Putamen (tissue), 1 donor: ENCODE results near the gene MACROD2.

Source experiments
- DNase-seq: peaks from one replicate; pipeline ENCODE4 v3.0.0-alpha.2; 2016; ENCODE audit warnings: low spot score

The MACROD2 gene

DNA sequence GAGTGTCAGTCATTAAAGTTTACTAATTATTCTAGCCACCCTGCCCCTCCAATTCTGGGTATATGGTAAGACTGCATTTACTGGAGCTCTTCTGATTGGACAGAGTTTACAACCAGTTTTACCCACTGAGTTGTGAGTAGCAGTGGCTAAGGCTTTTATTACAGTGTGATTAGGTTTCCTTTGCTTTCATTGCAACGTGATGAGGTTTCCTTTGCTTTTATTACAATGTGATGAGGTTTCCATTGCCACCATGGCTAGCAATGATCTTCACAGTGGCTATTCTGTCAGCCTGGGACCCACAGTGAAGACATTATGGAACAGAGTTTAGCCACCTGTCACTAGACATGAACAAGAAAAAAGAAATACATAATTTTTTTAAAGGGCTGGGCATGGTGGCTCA, 1052.3 kb downstream of the MACROD2 start:
- DNase-seq, result no peak

DNA sequence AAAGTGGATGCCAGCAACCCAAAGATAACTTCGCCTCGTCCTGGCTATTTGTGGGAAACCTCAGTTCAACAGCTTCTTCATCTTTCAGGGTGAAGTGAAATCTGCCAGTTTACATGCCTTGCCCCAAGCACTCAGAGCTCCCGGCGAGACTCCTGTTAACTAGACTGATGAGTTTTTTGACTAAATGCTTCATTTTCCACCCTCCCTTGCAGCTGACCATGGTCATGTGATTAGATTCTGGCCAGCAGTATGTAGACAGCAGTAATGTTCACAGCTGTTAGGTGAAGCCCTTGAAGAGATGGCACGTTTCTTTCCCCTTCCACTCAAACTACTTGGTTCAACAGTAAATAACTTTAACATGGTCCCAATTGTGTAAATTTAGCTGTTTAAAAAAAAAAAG, 1060.9 kb downstream of the MACROD2 start:
- DNase-seq, result no peak

- no peak for DNase-seq
Measured at GRCh38 chr20:15058841-15059240, 1063.5 kb downstream of the MACROD2 start.

GRCh38 chr20:15059438-15059837, 1064.1 kb downstream of the MACROD2 start:
- no peak for DNase-seq

DNA sequence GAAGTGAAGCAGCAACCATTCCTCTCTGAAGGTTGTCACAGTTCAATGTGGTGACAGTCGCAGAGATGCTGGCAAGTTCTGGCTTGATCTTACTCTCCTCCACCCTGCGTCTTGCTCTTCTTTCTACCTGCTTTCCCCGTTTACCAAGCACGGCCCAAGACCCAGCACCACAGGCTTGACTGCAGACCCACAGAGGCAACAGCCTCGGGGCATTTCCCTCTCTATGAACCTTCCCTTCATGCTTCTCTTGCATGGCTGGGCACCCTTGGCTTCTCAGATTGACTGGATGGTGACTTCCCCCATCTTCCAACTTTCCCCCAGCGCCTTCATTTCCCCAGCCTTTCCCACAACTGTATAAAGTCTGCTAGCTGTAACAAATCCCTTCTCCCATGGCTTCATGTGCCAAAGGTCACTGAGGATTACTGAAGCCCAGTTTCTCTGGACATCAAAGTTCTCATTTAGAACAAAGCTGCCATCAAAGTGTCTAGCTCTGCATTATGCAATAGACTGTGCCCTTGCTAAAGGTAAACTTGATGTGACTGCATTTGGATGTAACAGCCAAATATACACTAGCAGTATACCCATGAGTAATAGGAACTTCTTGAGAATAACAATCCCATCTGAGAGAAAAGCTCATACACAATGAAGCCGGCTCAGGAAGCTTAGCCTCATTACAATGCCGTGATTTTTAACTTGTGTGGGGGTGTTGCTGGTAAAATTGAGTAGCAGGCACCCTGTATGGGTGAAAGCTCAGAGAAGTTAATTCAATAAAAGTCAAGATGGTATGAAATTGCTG, 1065.1 kb downstream of the MACROD2 start:
- DNase-seq, result peak; percentile 61

DNA sequence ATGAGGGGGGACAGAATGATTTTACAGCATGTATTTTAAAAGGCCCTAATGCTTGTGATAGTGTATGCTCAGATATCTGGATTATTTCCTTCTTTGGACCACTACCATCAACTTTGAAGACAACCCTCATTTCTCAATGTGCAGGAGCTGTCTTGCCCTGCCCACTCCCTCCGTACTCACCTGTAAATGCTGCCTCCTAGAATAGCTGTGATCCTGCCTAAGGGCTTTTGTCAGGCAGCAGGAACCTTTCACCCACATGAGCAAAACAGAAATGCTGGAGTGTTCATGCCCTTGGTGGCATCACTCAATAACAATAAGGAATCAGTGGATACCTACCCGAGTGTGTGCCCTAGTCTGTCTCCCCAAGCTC, 1065.7 kb downstream of the MACROD2 start:
- peak; percentile 13 for DNase-seq

DNA sequence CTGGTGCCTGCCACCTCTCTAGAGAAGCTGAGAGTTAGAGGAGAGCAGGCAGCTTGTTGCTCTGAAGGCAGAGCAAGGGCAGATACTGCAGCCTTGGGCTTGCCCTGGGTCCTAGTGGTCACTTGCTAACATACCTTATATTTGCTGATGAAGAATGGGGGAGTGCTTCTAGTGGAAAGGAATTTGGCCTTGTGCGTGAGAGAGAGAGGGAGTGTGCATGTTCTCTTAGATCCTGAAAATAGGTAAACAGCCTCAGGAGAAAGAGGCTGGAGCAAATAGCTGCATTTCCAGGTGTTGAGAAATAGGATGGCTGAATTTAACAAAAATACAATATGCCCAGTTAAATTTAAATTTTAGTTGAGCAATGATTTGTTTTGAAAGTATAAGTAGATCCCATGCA, 1066.6 kb downstream of the MACROD2 start:
- DNase-seq, result no peak

- no peak for DNase-seq
Measured at GRCh38 chr20:15063081-15063480, 1067.8 kb downstream of the MACROD2 start.

DNA sequence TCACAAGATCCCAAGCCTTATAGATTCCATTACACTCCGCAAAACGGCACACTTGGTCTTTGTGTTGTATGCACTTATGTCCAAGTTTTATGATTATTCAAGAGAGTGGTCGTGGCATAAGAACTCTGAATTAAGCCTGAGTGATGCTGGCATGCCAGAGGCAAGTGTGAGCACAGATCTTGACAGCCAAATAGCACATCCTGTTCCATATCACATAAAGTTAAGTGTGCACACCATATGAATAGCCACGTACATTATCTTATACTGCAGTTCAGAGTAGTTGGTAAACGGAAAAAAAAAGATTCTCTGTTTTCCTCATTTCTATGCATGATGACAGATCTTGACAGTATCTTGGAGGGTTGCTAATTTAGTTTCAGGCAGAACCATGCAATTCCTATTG, 1069.4 kb downstream of the MACROD2 start:
- no peak for DNase-seq

GRCh38 chr20:15065794-15066193, 1070.5 kb downstream of the MACROD2 start:
- no peak for DNase-seq

- DNase-seq, result no peak
Measured at GRCh38 chr20:15068486-15068885, 1073.2 kb downstream of the MACROD2 start.

GRCh38 chr20:15069355-15069754, 1074.0 kb downstream of the MACROD2 start:
- no peak for DNase-seq

GRCh38 chr20:15071085-15071808, 1075.9 kb downstream of the MACROD2 start:
- no peak for DNase-seq

DNA sequence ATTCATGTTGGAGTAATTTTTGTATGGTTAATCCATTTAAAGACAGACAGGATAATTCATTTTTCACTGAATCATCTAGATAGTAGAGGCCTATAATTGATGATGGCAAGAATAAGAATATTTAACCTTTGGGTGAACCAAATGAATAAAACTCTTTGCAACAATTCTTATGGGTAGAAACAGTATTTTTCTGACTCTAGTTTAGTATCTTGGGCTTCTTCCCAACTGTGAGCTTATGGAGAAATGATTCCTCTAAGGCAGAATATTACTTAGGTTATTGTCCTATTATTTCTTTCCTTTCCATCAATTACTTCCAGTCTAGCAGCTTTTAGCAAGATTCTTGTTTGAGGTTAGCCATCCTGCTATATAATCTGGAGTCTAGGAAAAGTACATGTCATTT, 1077.0 kb downstream of the MACROD2 start:
- no peak for DNase-seq

- DNase-seq, result no peak
Measured at GRCh38 chr20:15075586-15075985, 1080.3 kb downstream of the MACROD2 start.

DNA sequence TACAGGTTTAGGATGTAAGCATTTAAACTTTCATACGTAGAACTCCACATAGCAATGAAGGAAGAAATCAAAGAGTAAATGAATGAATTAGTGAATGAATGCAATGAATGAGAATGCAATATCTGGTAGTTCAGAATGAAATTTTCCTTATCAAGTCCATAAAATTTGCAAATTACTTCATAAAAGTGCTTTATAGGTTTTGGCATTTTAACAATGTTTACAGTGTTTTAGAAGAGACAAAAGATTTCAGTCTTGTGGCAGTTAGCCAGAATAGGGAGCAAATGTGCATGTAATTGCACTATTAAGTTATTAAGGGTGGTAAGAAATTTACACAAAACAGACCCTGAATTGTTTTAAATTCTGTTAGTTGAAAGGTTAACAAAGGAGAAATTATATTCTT, 1081.5 kb downstream of the MACROD2 start:
- DNase-seq, result no peak

GRCh38 chr20:15077733-15078250, 1082.5 kb downstream of the MACROD2 start:
- no peak for DNase-seq

DNA sequence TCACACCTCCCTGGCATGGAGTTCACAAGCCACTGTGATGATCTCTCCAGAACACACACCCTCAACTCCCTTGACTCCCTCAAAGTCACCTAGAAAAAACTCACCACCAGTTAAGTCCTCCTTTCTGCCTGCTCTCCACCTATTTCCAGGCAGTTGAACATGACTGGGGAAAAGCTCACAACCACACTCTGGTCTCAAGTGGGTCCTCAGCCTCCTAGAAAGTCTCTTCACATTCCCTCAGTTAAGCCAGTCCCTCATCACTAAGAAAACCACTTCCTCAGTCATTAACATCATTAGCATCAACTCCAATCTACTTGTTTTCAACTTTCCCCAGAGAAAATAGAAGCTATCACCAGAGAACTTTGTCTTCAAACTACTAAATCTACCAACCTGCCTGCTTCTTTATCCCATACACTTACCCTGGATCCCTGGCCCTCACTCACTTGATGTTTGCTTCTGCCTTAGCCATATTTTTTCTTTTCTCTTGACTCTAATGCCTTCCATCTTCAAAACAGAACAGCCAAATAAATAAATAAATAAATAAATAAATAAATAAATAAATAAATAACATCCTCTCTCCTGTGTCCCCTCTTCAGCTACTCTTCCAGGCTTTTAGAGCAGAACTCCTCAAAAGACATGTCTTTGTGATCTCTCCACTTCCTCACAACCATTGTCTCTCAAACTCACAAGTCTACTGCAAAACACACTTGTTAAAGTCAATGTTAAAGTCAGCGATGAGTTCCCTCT, 1084.5 kb downstream of the MACROD2 start:
- no peak for DNase-seq

- DNase-seq, result no peak
Measured at GRCh38 chr20:15081261-15081660, 1085.9 kb downstream of the MACROD2 start.

GRCh38 chr20:15091421-15092037, 1096.2 kb downstream of the MACROD2 start:
- DNase-seq, result no peak

GRCh38 chr20:15098351-15098750, 1103.0 kb downstream of the MACROD2 start:
- DNase-seq, result no peak

GRCh38 chr20:15099130-15099529, 1103.8 kb downstream of the MACROD2 start:
- no peak for DNase-seq
